Left ventricle myocardium superior (tissue), 1 donor: Measurements from ENCODE around the gene OR2G3. TPM values are rescaled to one million over a fixed set of nuclear protein-coding genes. Genes with fewer than 3 reads are reported as not detected.
A peak's percentile ranks its signal among the peaks of the same experiment; 100 is the strongest.

ENCODE experiments used
- ATAC-seq: fragments of 200-7000 bp; cut with Tn5 transposase; one replicate; pipeline ENCODE4 v1.9.1; 2020; ENCODE audit warnings: mild to moderate bottlenecking, moderate library complexity
- DNase-seq: peaks from one replicate; pipeline ENCODE4 v3.0.0-alpha.2; 2020
- intact Hi-C: fragments of 100-400 bp; cut with micrococcal nuclease; formaldehyde crosslinking; loops from one replicate; pipeline ENCODE4 v1.11.0; 2022
- long read RNA-seq: library from polyadenylated mRNA; unstranded; transcript quantifications from one replicate; pipeline ENCODE4 v2.0.0, GENCODE V29; 2021
- total RNA-seq: library from RNA; stranded (reverse); fragmentation: NEBNext Ultra II Directional; extraction: Animal tissue kit (Norgen Biotek cat#: 25700); gene quantifications from one replicate; pipeline ENCODE4 v1.2.1, GENCODE V29; 2021
- donor health status: DM: no; HTN: yes; CAD: no; lungs with severe emphysema.

OR2G3 gene
- total RNA-seq, result not detected
- long read RNA-seq, result 0 reads

DNA sequence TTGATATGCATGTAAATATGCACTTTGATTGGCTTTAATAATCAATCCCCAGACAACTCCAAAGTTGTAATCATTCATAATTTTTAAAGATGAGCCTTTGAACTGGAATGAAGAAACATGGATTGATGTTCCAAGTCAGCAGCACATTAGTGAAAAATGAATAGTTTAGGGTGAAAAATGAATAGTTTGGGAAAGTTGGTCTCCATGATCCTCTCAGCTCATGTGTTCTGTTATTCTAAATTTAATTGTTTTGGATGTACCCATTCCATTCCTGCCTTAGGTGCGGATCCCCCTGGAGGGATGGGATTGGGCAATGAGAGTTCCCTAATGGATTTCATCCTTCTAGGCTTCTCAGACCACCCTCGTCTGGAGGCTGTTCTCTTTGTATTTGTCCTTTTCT lies at the start of gene OR2G3:
Gene OR2G3, plus strand, starts transcription at position 301 of the 400 bp plus-strand sequence. Its CDS starts 0 bp downstream, at position 301.
- ATAC-seq (no peak), DNase-seq (no peak)
- intact Hi-C loops, result no loop called here

DNA sequence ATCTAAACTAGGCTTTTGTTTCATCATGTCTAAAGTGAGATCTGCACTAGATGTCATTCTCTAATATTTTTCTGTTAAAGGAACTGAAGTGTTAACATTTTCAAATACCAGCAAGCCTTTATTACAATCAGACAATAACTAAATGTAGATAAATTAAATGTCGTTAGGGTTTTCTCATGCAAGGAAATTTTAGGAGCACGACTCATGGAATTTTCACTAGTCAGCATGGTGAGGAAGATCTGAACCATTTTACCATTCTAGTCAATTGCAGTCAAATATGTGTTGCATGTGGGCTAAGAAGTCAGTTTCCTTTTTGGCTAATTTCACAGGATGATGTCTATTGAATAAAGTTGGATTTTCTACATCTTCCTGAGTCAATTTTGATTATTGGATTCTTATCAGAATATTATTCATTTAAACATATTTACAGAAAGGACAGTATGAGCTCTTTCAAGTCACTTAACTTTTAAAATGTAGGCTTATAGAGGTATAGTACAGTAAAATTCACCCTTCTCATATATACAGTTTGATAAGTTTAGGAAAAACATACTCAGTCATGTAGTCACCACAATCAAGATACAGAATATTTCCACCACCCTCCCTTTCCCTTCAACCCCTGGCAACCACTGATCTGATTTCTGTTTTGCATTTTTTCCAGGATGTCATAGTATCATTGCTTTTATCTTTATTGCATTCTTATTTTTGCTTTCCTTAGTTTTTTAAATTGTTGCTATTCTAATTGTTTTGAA lies 47.3 kb upstream of the OR2G3 start:
- no peak for DNase-seq
- intact Hi-C loops, result no loop called here
- no peak for ATAC-seq

DNA sequence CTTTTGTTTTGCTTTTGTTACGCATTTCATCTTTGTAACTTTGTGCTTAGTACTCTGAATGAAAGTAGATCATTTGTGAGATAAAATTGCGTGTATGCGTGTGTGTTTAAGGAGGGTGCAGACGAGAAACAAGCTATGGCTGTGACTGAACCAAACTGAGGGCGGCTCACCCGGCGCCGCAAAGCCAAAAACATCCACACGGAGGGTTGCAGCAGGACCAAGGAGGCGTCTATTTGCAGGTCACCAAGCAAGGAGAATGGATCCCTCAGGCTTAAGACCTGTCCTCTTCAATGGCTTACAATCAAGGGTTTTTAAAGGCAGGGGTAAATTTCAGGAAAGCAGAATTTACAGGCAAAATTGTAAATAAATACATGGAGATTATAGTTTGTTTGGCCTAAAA lies 43.7 kb upstream of the OR2G3 start:
- intact Hi-C loops, result no loop called here
- DNase-seq (no peak), ATAC-seq (no peak)

DNA sequence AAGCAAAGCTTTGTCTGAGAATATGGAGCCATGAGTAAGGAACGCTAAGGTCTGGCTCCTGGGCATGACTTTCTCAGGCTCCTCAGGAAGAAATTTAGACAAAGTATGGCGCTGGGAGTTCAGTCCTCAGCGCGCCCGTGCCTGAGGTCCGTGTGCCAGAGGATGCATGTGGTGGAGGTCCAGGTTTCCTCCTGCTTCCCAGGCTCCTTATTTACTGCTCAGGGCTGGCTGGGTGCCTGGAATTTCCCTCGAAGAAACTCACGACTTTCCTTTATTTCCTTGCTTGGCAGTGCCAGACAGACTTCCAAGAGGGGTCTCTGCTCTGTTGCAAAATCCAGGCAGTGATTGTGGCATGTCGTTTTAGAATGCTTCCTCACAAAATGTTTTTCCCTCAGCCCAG lies 43.2 kb upstream of the OR2G3 start:
- intact Hi-C loops, result no loop called here
- DNase-seq (no peak), ATAC-seq (no peak)

- ATAC-seq (no peak), DNase-seq (no peak)
- intact Hi-C loops, result no loop called here
These were observed 31.1 kb upstream of the OR2G3 start for GRCh38 chr1:247574236-247574635.

- intact Hi-C loops, result no loop called here
These were observed 30.7 kb upstream of the OR2G3 start for GRCh38 chr1:247574664-247575063.

GRCh38 chr1:247576514-247576913 lies 28.9 kb upstream of the OR2G3 start:
- DNase-seq (no peak), ATAC-seq (no peak)
- intact Hi-C loops, result no loop called here

More at GRCh38 chr1:247574664-247575063, 30.7 kb upstream of the OR2G3 start:
- no peak for ATAC-seq
- no peak for DNase-seq

- DNase-seq (no peak), ATAC-seq (no peak)
- intact Hi-C loops, result no loop called here
These were observed 26.4 kb upstream of the OR2G3 start for GRCh38 chr1:247578946-247579460.

DNA sequence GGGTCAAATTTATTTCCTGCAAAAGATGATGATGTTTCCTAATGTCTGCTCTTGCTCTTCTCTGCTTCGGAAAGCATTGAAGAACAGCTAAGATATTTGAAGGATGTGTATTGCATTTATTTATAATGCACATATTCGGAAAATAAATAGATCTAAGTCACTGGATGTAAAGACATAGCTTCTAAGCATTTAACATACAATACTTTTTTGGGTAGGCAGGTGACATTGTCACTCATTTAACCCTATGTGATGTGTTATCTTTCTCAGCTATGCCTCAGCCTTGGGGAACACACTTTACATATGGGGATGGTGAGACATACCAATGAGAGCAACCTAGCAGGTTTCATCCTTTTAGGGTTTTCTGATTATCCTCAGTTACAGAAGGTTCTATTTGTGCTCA lies 17.3 kb upstream of the OR2G3 start, which contains the start of gene OR2G2:
Gene OR2G2, plus strand, starts transcription at position 301 of the 400 bp plus-strand sequence. Its CDS starts 0 bp downstream, at position 301.
- ATAC-seq, result no peak
- no peak for DNase-seq
- intact Hi-C loops, result no loop called here

- DNase-seq (no peak), ATAC-seq (no peak)
- intact Hi-C loops, result no loop called here
These were observed 8.0 kb downstream of the OR2G3 start for GRCh38 chr1:247613405-247613804.

DNA sequence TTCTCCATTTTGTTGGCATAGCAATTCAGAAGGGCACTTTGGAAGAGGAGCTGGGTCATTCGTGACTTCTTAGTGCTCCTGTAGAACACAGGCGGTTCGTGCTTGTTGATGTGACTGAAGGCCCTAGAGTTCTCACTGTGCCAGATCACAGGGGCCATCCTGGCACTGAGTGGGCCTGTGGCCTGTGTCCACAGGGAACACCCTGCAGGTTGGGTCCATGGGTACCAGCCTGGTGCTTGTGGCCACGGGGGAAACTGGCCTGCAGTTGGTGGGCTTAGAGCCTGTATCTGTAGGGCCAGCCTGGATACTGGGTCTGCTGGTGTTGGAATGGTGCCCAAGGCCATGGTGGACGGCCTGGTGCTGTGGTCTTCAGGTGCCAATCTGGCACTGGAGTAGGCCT lies 9.2 kb downstream of the OR2G3 start:
- intact Hi-C loops, result no loop called here
- no peak for ATAC-seq
- no peak for DNase-seq

DNA sequence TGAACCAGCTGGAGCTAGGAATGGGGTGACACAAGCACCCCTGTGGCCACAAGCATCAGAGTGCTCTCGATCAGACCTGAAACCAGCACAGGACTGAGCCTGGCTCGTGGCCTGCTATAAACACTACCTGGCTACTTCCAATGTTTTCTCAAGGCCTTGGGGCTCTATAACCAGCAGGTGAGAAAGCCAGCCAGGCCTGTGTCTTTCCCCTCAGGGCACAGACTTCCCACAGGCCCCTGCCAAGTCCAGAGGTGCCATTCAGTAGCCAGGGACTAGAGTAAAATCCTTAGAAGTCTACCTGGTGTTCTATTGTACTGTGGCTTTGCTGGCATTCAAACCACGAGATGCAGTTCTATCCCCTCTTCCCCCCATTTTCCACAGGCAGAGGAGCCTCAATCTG lies 22.6 kb downstream of the OR2G3 start:
- intact Hi-C loops, result no loop called here
- ATAC-seq, result no peak

DNA sequence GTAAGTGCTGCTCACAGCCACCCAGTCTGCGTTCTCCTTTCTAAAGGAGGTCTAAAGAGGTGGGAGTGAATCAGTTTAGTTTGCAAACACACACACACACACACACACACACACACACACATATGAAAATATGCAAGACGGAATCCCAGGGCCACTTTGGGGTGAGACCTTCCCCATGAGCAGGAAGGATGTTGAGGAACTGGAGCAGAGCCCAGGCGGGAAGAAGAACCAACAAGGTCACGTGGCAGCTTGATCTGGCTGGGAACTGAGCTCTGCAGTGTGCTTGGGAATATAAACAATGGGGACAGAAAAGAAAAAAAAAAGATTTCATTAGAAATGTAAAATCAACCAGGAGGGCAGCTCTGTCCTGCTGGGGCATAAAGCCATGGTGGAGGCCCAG lies 32.6 kb downstream of the OR2G3 start:
- peak; percentile 17 for ATAC-seq
- no peak for DNase-seq
- intact Hi-C loops, result no loop called here

More for the DNA sequence above, 22.6 kb downstream of the OR2G3 start:
- DNase-seq, result no peak

GRCh38 chr1:247638781-247639180 lies 33.4 kb downstream of the OR2G3 start:
- intact Hi-C loops, result no loop called here
- no peak for DNase-seq
- no peak for ATAC-seq

GRCh38 chr1:247639381-247639981 lies 34.1 kb downstream of the OR2G3 start:
- peak; percentile 82 for DNase-seq
- ATAC-seq, result peak; percentile 85

DNA sequence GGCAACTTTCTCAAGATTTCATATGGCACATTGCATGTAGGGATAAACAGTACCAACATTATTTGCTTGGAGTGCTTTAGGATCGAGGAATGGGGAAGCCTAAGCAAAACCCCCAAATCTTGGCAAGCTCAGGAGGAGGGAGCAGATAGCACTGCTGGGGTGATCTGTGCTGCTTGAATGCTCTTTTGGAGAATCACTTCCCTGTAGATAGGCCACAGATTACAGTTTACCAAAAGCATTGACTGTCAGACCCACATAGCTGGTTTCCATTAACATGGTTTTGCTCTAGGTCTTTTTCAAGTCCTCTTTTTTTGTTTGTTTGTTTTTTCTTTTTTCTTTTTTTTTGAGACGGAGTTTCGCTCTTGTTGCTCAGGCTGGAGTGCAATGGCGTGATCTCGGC lies 37.4 kb downstream of the OR2G3 start:
- intact Hi-C loops, result no loop called here
- no peak for DNase-seq

More at GRCh38 chr1:247639381-247639981, 34.1 kb downstream of the OR2G3 start:
- intact Hi-C loops, result no loop called here

GRCh38 chr1:247646867-247647266 lies 41.5 kb downstream of the OR2G3 start:
- intact Hi-C loops, result no loop called here
- ATAC-seq, result no peak

More for the DNA sequence above, 37.4 kb downstream of the OR2G3 start:
- no peak for ATAC-seq

DNA sequence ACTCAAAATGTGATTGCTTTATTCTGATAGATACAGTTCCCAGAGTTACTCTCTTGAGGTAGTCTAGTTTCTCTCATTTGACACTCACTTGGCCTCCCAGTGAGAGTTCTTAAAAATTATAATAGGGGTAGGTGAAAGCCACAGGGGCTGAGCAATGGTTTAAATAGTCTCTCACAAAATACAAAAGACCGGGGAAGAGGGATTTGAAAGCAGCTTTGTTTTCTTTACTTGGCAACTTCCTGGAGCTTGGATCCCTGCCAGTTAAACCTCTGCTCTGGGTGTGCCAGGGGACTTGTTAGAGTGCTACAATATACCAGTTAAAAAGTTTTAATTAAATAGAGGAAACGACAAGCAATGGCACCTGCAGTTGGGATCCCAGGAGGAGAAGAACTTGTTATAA lies 42.5 kb downstream of the OR2G3 start:
- no peak for ATAC-seq
- DNase-seq, result no peak
- intact Hi-C loops, result no loop called here

More at GRCh38 chr1:247646867-247647266, 41.5 kb downstream of the OR2G3 start:
- no peak for DNase-seq

DNA sequence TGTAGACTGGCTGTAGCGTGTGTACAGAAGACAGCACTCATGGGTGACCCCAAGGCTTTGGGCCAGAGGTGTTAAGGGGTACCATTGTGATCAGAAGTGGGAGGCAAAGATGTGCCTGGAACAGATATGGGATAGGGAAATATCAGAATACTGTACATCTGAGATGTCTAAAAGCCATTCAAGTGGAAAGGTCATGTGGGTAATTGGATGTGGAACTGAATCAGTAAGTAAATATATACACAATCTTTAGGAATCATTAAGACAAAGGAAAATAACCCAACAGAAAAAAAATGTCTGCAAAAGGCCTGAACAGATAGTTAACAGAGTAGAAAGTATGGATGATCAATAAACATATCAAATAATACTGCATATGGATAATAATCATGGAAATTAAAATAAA lies 47.7 kb downstream of the OR2G3 start:
- DNase-seq (no peak), ATAC-seq (no peak)
- intact Hi-C loops, result no loop called here
